HepG2 (cell line): Measurements from ENCODE around the gene ACAA2. TPM values are rescaled to one million over a fixed set of nuclear protein-coding genes. Genes with fewer than 3 reads are reported as not detected.

ENCODE experiments used
- polyA plus RNA-seq, 8 experiments: library from polyadenylated mRNA; depleted of rRNA in 3 of 8; stranded (reverse) in 7 of 8; unstranded in 1 of 8; fragments of >200 nt; fragmentation: Illumina TruSeq in 4 of 8; extraction: Trizol in 4 of 8; gene quantifications; 2 replicates each; pipeline versions ENCODE4 v1.2.1 to v1.2.3, GENCODE V29; 2011 to 2016; ENCODE audit warnings: low read depth in 4 of 8, missing spikeins in 1 of 8, mixed read lengths in 1 of 8; ENCODE audit not compliant: insufficient read depth in 1 of 8
- small RNA-seq, 3 experiments: library from RNA; depleted of rRNA; stranded (forward); fragments of <200 nt; gene quantifications; one replicate each; pipeline ENCODE3, GENCODE V24; 2012; ENCODE audit warnings: low read depth in 2 of 3, low replicate concordance in 1 of 3; ENCODE audit not compliant: insufficient read length in 3 of 3, insufficient read depth in 2 of 3
- total RNA-seq, 5 experiments: library from RNA; depleted of rRNA; stranded (reverse); fragments of >200 nt; fragmentation: Illumina TruSeq; extraction: Trizol; gene quantifications; 2 replicates each; pipeline ENCODE4 v1.2.3, GENCODE V29; 2016; ENCODE audit warnings: low read depth in 1 of 5

ACAA2 gene
- total and polyA plus RNA-seq, 2 of the 13 experiments (the other 11 are each of a cell fraction or from before 2014, with no cell fraction given): 51.6 to 182 TPM

Small RNAs within 50 kb of the gene (small RNA-seq; reads per million reads assigned to genes)
- gene RF00283 (0 reads per million in 3 experiments), gene SCARNA17 (0 reads per million in 3 experiments)
